WTC11 (cell line): ENCODE measurements around the gene FAHD2A. TPM values are rescaled to one million over a fixed set of nuclear protein-coding genes. Genes with fewer than 3 reads are reported as not detected.

ENCODE experiments used
- ATAC-seq: fragments of 200-7000 bp; cut with Tn5 transposase; 2 replicates; pipeline ENCODE4 v1.10.0; 2021; ENCODE audit warnings: mild to moderate bottlenecking, moderate library complexity
- CTCF ChIA-PET: fragments of 300-600 bp; sonication (Branson Sonifier 250); formaldehyde crosslinking; loops from one replicate; lab custom pipeline; 2021; ENCODE audit warnings: antibody characterized with exemption; lab: Charles Lee
- POLR2A ChIA-PET: fragments of 350-600 bp; sonication (Branson Sonifier 250); formaldehyde crosslinking; loops from one replicate; lab custom pipeline; 2021; ENCODE audit warnings: antibody characterized with exemption; lab: Charles Lee
- DNase-seq: peaks from one replicate; pipeline ENCODE4 v3.0.0; 2021; ENCODE audit warnings: low spot score
- H3K27ac Mint-ChIP-seq: 2 replicates; pipeline ENCODE4 v1.8.0; 2021; ENCODE audit warnings: mixed read lengths
- H3K27me3 Mint-ChIP-seq: 2 replicates; pipeline ENCODE4 v1.8.0; 2021; ENCODE audit warnings: low read depth, mild to moderate bottlenecking, moderate library complexity, mixed read lengths
- H3K36me3 Mint-ChIP-seq: 2 replicates; pipeline ENCODE4 v1.8.0; 2021; ENCODE audit warnings: mixed read lengths
- H3K4me1 Mint-ChIP-seq: 2 replicates; pipeline ENCODE4 v1.8.0; 2022; ENCODE audit warnings: mixed read lengths
- H3K4me3 Mint-ChIP-seq: 2 replicates; pipeline ENCODE4 v1.8.0; 2021; ENCODE audit warnings: mild to moderate bottlenecking, moderate library complexity, mixed read lengths
- H3K9me3 Mint-ChIP-seq: 2 replicates; pipeline ENCODE4 v1.8.0; 2021; ENCODE audit warnings: mixed read lengths
- ARID4B ChIP-seq: sonication (generic); formaldehyde crosslinking; IDR thresholded peaks from 2 replicates; pipeline ENCODE4 v1.8.0; 2023; ENCODE audit warnings: missing genetic modification reagents, mild to moderate bottlenecking, borderline replicate concordance
- CREM ChIP-seq: sonication (generic); formaldehyde crosslinking; IDR thresholded peaks from 2 replicates; pipeline ENCODE4 v1.8.1; 2022; ENCODE audit warnings: mild to moderate bottlenecking, missing genetic modification reagents, moderate library complexity
- ERG ChIP-seq: fragments of 250-450 bp; sonication (Bioruptor Pico); IDR thresholded peaks from 2 replicates; pipeline ENCODE4 v1.8.0; 2021; ENCODE audit warnings: mild to moderate bottlenecking
- ETV6 ChIP-seq: sonication (generic); formaldehyde crosslinking; IDR thresholded peaks from 2 replicates; pipeline ENCODE4 v1.8.1; 2022; ENCODE audit warnings: mild to moderate bottlenecking, missing genetic modification reagents
- IRF2 ChIP-seq: sonication (generic); formaldehyde crosslinking; IDR thresholded peaks from 2 replicates; pipeline ENCODE4 v1.8.0; 2022; ENCODE audit warnings: low read depth, missing genetic modification reagents, borderline replicate concordance
- JUN ChIP-seq: sonication (generic); formaldehyde crosslinking; IDR thresholded peaks from 2 replicates; pipeline ENCODE4 v1.8.0; 2023; ENCODE audit warnings: mild to moderate bottlenecking, missing genetic modification reagents
- TEAD1 ChIP-seq: sonication (generic); formaldehyde crosslinking; IDR thresholded peaks from 2 replicates; pipeline ENCODE4 v1.8.0; 2022; ENCODE audit warnings: mild to moderate bottlenecking, missing genetic modification reagents
- TP53 ChIP-seq: sonication (generic); formaldehyde crosslinking; IDR thresholded peaks from 2 replicates; pipeline ENCODE4 v1.8.1; 2023; ENCODE audit warnings: mild to moderate bottlenecking, missing genetic modification reagents
- USF2 ChIP-seq: sonication (generic); formaldehyde crosslinking; IDR thresholded peaks from 2 replicates; pipeline ENCODE4 v1.8.1; 2023; ENCODE audit warnings: mild to moderate bottlenecking, missing genetic modification reagents, moderate library complexity
- ZNF121 ChIP-seq: sonication (generic); formaldehyde crosslinking; IDR thresholded peaks from 2 replicates; pipeline ENCODE4 v1.8.0; 2023; ENCODE audit warnings: missing genetic modification reagents
- total RNA-seq: library from RNA; stranded (reverse); gene quantifications from 3 replicates; pipeline ENCODE4 v1.2.3, GENCODE V29; 2021
- TF ChIP-seq, protein P1 (sequence below): sonication (generic); formaldehyde crosslinking; IDR thresholded peaks from 2 replicates; pipeline ENCODE4 v1.8.0; 2023; ENCODE audit warnings: missing genetic modification reagents
- TF ChIP-seq, protein P2 (sequence below): fragments of 250-450 bp; sonication (Bioruptor Pico); IDR thresholded peaks from 2 replicates; pipeline ENCODE4 v1.9.0; 2021; ENCODE audit warnings: mild to moderate bottlenecking
- TF ChIP-seq, protein P3 (sequence below): fragments of 250-450 bp; sonication (Bioruptor Pico); IDR thresholded peaks from 2 replicates; pipeline ENCODE4 v1.9.0; 2021; ENCODE audit warnings: mild to moderate bottlenecking

FAHD2A gene
- total RNA-seq, 1 experiment from 2014 or later = 47.9 TPM

DNA sequence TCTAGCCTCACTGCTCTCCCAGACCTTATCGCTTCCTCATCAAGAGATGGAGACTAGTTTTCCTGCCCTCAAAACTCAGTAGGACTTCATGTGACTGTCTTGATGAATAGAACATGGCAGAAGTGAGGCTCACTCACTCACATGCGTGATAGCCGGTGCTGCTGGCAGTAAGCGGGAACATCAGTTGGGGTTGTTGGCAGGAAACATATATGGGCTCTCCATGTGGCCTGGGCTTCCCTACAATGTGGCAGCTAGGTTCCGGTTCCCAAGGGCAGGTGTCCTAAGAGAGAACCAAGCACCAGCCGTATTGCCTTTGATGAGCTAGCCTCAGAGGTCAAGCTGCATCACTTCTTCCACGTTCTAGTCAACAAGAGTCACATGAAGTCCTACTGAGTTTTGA is 15.2 kb upstream of the FAHD2A start:
- Mint-ChIP-seq H3K9me3 (no peaks in the 10 kb centered on the region), H3K27ac (no peak overlapping the region), H3K4me3 (no peak overlapping the region), H3K27me3 (peaks cover 18% of the 10 kb centered on the region), H3K36me3 (no peaks in the 10 kb centered on the region), H3K4me1 (no peaks in the 10 kb centered on the region)
- POLR2A ChIA-PET = no interaction called here
- no peak for DNase-seq
- ATAC-seq = no peak
- TF ChIP-seq JUN (CRISPR knock-in tag) (no peak), CREM (no peak), ERG (CRISPR knock-in tag) (no peak), ETV6 (no peak), IRF2 (CRISPR knock-in tag) (no peak), TEAD1 (no peak), ZNF121 (no peak), USF2 (no peak), ARID4B (no peak), TP53 (CRISPR knock-in tag) (no peak)
- TF ChIP-seq, protein P1, sequence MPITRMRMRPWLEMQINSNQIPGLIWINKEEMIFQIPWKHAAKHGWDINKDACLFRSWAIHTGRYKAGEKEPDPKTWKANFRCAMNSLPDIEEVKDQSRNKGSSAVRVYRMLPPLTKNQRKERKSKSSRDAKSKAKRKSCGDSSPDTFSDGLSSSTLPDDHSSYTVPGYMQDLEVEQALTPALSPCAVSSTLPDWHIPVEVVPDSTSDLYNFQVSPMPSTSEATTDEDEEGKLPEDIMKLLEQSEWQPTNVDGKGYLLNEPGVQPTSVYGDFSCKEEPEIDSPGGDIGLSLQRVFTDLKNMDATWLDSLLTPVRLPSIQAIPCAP = no peak
- TF ChIP-seq, protein P2, sequence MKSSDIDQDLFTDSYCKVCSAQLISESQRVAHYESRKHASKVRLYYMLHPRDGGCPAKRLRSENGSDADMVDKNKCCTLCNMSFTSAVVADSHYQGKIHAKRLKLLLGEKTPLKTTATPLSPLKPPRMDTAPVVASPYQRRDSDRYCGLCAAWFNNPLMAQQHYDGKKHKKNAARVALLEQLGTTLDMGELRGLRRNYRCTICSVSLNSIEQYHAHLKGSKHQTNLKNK (CRISPR knock-in tag) = no peak
- CTCF ChIA-PET = interaction anchor here (0.9 to 3.3 kb wide), 5 partner anchors 8 to 155 kb away, joined by 3 to 88 read pairs (median 47); partner anchors contain the start of gene FAHD2A

DNA sequence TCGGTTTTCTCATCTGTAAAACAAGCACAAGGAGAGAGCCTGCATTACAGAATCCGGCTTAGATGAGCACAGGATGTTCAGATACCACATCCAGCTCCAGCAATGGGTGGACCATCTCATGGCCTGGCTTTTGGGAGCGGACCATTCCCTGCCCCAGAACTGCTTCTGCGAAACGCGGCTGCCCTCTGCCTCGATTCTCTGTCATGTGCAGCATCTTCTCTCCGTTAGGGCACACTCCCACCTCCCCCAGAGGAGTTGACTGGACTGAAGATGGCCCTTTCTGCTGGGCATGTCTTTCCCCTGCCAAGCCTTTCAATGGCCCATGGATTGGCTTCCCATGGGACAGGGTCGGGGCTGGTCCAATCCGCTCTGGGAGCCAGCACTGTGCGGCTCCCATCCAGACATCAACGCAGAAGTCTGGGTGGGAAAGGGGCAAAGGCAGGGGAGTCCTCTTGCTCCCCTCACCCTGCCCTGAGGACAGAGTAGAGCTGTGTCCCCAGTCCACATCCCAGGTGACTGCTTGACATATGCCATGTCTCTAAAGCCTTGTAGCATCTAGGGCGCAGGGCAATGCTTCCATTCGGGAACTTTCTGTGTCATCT is 14.3 kb upstream of the FAHD2A start:
- ChIA-PET POLR2A (no interaction called here), CTCF (interaction anchor here (0.7 to 3.3 kb wide), 18 partner anchors 9 to 634 kb away, joined by 3 to 88 read pairs (median 8); partner anchors contain the start of genes ANKRD36C and FAHD2A)
- TF ChIP-seq, protein P3, sequence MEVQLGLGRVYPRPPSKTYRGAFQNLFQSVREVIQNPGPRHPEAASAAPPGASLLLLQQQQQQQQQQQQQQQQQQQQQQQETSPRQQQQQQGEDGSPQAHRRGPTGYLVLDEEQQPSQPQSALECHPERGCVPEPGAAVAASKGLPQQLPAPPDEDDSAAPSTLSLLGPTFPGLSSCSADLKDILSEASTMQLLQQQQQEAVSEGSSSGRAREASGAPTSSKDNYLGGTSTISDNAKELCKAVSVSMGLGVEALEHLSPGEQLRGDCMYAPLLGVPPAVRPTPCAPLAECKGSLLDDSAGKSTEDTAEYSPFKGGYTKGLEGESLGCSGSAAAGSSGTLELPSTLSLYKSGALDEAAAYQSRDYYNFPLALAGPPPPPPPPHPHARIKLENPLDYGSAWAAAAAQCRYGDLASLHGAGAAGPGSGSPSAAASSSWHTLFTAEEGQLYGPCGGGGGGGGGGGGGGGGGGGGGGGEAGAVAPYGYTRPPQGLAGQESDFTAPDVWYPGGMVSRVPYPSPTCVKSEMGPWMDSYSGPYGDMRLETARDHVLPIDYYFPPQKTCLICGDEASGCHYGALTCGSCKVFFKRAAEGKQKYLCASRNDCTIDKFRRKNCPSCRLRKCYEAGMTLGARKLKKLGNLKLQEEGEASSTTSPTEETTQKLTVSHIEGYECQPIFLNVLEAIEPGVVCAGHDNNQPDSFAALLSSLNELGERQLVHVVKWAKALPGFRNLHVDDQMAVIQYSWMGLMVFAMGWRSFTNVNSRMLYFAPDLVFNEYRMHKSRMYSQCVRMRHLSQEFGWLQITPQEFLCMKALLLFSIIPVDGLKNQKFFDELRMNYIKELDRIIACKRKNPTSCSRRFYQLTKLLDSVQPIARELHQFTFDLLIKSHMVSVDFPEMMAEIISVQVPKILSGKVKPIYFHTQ = no peak
- H3K4me1 Mint-ChIP-seq = no peaks in the 10 kb centered on the region
- DNase-seq (no peak), ATAC-seq (no peak)
- no peaks in the 10 kb centered on the region for H3K9me3 Mint-ChIP-seq
- no peak overlapping the region for H3K4me3 Mint-ChIP-seq
- H3K27me3 Mint-ChIP-seq = peaks cover 18% of the 10 kb centered on the region
- H3K36me3 Mint-ChIP-seq = no peaks in the 10 kb centered on the region
- H3K27ac Mint-ChIP-seq = no peak overlapping the region
